Activated T-helper 1 cell treated with anti-CD3 and anti-CD28 coated beads, Interleukin-12 subunit alpha, Interleukin-12 subunit beta, Interleukin-2, Interleukin-4 antibody, amounts not matched to agents 30 ng/mL and 10 ng/mL and 1 ng/mL, durations not matched to agents 14 hours and 24 hours and 36 hours (primary cell): ENCODE measurements around the gene RUFY1. TPM values are rescaled to one million over a fixed set of nuclear protein-coding genes. Genes with fewer than 3 reads are reported as not detected.
"Not testable (repeated sequence)": the region's sequence is repeated elsewhere in the genome, so short reads cannot be mapped to it uniquely, and the experiment has no call there.

Source experiments
- DNase-seq: peaks from one replicate; pipeline ENCODE4 v3.0.0; 2021; ENCODE audit warnings: low spot score
- H3K27ac Mint-ChIP-seq: one replicate; pipeline ENCODE4 v1.8.0; 2021; ENCODE audit warnings: mild to moderate bottlenecking, mixed read lengths
- H3K27me3 Mint-ChIP-seq: one replicate; pipeline ENCODE4 v1.8.0; 2022; ENCODE audit warnings: mild to moderate bottlenecking, moderate library complexity, mixed read lengths; ENCODE audit not compliant: insufficient read depth
- H3K36me3 Mint-ChIP-seq: one replicate; pipeline ENCODE4 v1.8.0; 2021; ENCODE audit warnings: low read depth, mixed read lengths
- H3K4me1 Mint-ChIP-seq: one replicate; pipeline ENCODE4 v1.8.0; 2021; ENCODE audit warnings: low read depth, mixed read lengths
- H3K4me3 Mint-ChIP-seq: one replicate; pipeline ENCODE4 v1.8.0; 2021; ENCODE audit warnings: mild to moderate bottlenecking, moderate library complexity, mixed read lengths
- H3K9me3 Mint-ChIP-seq: one replicate; pipeline ENCODE4 v1.8.0; 2021; ENCODE audit warnings: mixed read lengths
- intact Hi-C: fragments of 100-400 bp; cut with micrococcal nuclease; formaldehyde crosslinking; loops from one replicate; pipeline ENCODE4 v1.15.1; 2024
- total RNA-seq: library from RNA; stranded (reverse); gene quantifications from 2 replicates; pipeline ENCODE4 v1.2.3, GENCODE V29; 2022

RUFY1 gene
- total RNA-seq, 1 donor from 2014 or later, result 37.0 TPM

- no peaks in the 10 kb centered on the region for H3K9me3 Mint-ChIP-seq
- peak overlapping the region; percentile 73 for H3K27ac Mint-ChIP-seq
- peaks cover 2% of the 10 kb centered on the region for H3K27me3 Mint-ChIP-seq
- peaks cover 58% of the 10 kb centered on the region for H3K4me1 Mint-ChIP-seq
- peaks cover 60% of the 10 kb centered on the region for H3K36me3 Mint-ChIP-seq
- no peak for DNase-seq
- peak overlapping the region; percentile 94 for H3K4me3 Mint-ChIP-seq
- intact Hi-C loops, result loop anchor here (2.0 to 10.0 kb wide), 5 partner anchors 185 to 1601 kb away; partner anchors contain the start of genes CLK4, MGAT4B, PHYKPL and TRIM41
These were observed 71.3 kb downstream of the RUFY1 start for GRCh38 chr5:179621551-179622214.

DNA sequence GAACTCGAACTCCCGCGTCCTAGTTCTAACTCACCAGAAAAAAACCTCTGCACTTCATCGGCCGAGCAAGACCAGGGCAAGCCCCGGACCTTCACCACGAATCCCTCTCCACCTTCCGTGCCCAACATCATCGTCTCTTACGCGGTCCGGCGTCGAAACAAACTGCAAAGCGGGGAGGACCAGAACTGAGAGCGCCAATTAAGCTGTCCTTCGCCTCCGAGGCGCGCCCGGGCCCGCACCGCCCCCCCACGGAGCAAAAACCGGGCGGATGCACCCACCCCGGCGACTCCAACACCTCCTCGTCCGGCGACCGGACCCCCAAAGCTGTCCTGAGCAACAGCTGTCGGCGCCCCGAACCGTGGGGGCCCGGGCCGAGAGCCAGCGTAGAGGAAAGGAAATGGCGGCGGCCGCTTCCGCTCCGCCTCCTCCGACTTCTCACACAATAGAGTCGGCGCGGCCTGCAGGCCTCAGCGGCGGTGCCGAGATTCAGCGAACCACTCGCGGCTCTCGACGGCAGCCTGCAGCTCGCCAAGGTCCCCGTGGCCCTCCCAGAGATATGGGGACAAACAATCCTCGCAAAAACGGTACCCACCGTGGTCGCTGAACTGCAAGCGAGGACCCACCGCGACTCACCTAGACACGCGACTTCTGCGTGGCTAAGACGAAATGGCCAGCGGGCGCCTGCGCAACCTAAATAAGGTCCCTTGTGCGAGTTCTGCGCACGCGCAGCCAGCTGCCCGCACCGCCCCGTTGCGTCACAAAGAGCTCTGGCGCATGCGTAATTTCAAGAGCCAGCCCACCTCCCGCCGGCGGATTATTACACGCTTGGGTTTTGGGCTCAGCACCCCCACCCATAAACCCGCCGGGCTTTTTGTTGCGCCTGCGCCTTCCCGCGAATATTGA is 72.9 kb downstream of the RUFY1 start, which contains the start of gene HNRNPH1:
Gene HNRNPH1, minus strand, starts transcription at position 669 of the 903 bp plus-strand sequence. Its CDS starts 538 bp downstream, at position 131.
- peaks cover 2% of the 10 kb centered on the region for H3K27me3 Mint-ChIP-seq
- H3K36me3 Mint-ChIP-seq, result peaks cover 45% of the 10 kb centered on the region
- no peaks in the 10 kb centered on the region for H3K9me3 Mint-ChIP-seq
- H3K4me1 Mint-ChIP-seq, result peaks cover 42% of the 10 kb centered on the region
- peak; percentile 97 for DNase-seq
- peak within 1 kb of the TSS; percentile 98 for H3K27ac Mint-ChIP-seq
- intact Hi-C loops, result loop anchor here (1.0 to 10.0 kb wide), 13 partner anchors 55 to 1599 kb away; partner anchors contain the start of genes CANX, CLK4, MAML1 and MGAT4B
- H3K4me3 Mint-ChIP-seq, result peak within 1 kb of the TSS; percentile 94

GRCh38 chr5:179623906-179624741 is 73.8 kb downstream of the RUFY1 start:
- H3K4me3 Mint-ChIP-seq, result peak overlapping the region; percentile 94
- intact Hi-C loops, result loop anchor here (1.0 to 10.0 kb wide), 13 partner anchors 54 to 1598 kb away; partner anchors contain the start of genes CANX, CLK4, MAML1 and MGAT4B
- peaks cover 2% of the 10 kb centered on the region for H3K27me3 Mint-ChIP-seq
- no peaks in the 10 kb centered on the region for H3K9me3 Mint-ChIP-seq
- peak overlapping the region; percentile 98 for H3K27ac Mint-ChIP-seq
- H3K4me1 Mint-ChIP-seq, result peaks cover 39% of the 10 kb centered on the region
- H3K36me3 Mint-ChIP-seq, result peaks cover 39% of the 10 kb centered on the region
- DNase-seq, result peak; percentile 34

DNA sequence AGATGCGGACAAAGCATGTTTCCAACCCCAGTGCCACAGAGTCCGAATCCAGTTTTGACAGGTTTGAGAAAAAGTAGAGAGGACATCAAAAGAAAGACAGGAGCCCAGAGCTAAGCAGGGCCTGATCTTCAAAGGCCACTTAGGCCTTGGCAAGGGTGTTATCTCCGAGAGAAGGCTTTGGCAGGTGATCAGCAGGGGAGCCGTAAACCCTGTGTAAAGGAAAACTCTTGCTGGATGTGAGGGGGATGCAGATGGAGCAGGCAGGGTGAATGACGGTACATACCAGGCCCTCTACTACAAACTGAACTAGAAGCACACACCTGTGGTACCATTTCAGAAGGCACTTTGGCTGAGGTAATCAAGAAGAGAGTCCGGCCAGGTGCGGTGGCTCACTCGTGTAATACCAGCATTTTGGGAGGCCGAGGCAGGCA is 74.5 kb downstream of the RUFY1 start:
- Mint-ChIP-seq H3K9me3 (no peaks in the 10 kb centered on the region), H3K4me1 (peaks cover 32% of the 10 kb centered on the region), H3K4me3 (peak overlapping the region; percentile 94), H3K27me3 (peaks cover 2% of the 10 kb centered on the region), H3K27ac (peak overlapping the region; percentile 98), H3K36me3 (peaks cover 34% of the 10 kb centered on the region)
- no peak for DNase-seq
- intact Hi-C loops, result loop anchor here (5.0 to 10.0 kb wide), 3 partner anchors 1393 to 1597 kb away; partner anchors contain the start of genes PHYKPL and TRIM41

DNA sequence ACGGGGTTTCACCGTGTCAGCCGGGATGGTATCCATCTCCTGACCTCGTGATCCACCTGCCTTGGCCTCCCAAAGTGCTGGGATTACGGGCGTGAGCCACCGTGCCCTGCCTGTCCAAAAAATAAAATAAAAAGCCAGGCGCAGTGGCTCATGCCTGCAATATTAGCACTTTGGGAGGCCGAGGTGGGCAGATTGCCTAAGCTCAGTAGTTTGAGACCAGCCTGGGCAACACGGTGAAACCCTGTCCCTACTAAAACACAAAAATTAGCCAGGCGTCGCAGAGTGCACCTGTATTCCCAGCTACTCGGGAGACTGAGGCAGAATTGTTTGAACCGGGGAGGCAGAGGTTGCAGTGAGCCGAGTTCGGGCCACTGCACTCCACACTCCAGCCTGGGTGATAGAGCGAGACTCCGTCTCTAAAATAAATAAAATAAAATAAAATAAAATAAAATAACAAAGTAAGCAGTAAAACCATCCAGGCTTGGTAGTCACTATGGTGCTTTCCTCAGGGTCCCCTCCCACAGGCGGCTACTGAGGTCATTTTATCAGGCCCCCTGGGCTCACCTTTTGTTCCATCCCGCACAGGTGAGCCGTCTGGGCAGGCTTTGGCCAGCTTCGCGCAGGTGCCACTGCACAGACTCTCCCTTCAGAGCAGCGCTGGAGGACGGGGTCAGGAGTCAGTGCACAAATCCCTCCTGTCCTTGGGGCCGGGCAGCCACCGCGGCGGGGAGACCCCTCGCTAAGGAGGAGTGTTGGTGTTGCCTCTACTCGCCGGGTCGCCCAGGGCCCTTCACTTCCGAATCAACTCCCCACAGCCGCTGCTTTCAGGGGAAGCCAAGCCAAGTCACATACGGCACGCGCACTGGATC is 83.4 kb downstream of the RUFY1 start:
- H3K27me3 Mint-ChIP-seq, H3K27ac Mint-ChIP-seq, H3K4me1 Mint-ChIP-seq, H3K36me3 Mint-ChIP-seq, DNase-seq, H3K9me3 Mint-ChIP-seq, intact Hi-C loops: not testable (repeated sequence)
- peak overlapping the region; percentile 53 for H3K4me3 Mint-ChIP-seq

- DNase-seq, H3K27ac Mint-ChIP-seq, H3K4me1 Mint-ChIP-seq, H3K9me3 Mint-ChIP-seq, H3K4me3 Mint-ChIP-seq, H3K27me3 Mint-ChIP-seq, H3K36me3 Mint-ChIP-seq, intact Hi-C loops: not testable (repeated sequence)
These were observed 84.2 kb downstream of the RUFY1 start for GRCh38 chr5:179634370-179635172.

DNA sequence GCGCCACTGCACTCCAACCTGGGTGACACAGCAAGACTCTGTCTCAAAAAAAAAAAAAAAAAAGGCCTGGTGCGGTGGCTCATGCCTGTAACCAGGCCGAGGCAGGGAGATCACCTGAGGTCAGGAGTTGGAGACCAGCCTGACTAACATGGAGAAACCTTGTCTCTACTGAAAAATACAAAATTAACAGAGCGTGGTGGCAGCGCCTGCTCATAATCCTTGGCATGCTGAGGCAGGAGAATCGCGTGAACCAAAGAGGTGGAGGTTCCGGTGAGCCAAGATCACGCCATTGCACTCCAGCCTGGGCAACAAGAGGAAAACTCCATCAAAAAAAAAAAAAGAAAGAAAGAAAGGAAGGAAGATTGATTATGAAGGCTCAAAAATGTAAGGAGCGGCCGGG is 88.9 kb downstream of the RUFY1 start:
- H3K4me1 Mint-ChIP-seq, intact Hi-C loops, H3K36me3 Mint-ChIP-seq, H3K27ac Mint-ChIP-seq, H3K4me3 Mint-ChIP-seq, DNase-seq, H3K9me3 Mint-ChIP-seq, H3K27me3 Mint-ChIP-seq: not testable (repeated sequence)

DNA sequence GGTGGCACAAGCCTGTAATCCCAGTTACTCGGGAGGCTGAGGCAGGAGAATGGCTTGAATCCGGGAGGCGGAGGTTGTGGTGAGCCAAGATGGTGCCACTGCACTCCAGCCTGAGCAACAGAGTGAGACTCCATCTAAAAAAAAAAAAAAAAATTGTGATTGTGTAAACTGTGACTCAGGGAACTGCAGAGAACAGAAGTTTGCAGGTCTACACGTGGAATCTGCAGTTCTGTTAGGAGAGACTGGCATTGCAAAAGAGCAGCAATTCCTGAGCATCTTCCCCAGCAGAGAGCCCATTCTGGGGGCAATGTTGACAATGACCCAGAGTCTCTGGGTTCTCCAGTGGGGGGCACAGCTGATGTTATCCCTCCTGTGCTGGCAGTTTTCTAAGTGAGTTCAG is 91.4 kb downstream of the RUFY1 start:
- H3K9me3 Mint-ChIP-seq, intact Hi-C loops, DNase-seq, H3K4me3 Mint-ChIP-seq, H3K36me3 Mint-ChIP-seq, H3K27me3 Mint-ChIP-seq, H3K4me1 Mint-ChIP-seq, H3K27ac Mint-ChIP-seq: not testable (repeated sequence)

DNA sequence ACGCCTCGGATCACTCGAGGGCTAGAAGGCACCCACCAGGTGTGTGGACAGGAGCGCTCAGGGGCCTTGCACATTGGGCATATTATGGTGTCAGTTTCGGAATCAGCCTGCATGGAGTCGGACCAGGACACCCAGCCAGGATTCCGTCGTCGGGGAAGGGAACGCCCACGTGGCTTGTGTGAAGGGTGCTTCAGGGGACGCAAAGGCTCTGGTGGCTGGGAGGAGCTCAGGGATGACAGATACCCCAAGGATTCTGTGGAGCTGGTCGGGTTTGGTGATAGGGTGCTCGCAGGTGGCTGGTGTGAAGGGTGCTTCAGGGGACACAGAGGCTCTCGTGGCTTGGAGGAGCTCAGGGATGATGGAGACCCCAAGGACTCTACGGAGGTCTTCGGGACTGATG is 92.3 kb downstream of the RUFY1 start:
- H3K27ac Mint-ChIP-seq, H3K36me3 Mint-ChIP-seq, intact Hi-C loops, H3K9me3 Mint-ChIP-seq, H3K4me1 Mint-ChIP-seq, DNase-seq, H3K27me3 Mint-ChIP-seq, H3K4me3 Mint-ChIP-seq: not testable (repeated sequence)

GRCh38 chr5:179643141-179643920 is 93.0 kb downstream of the RUFY1 start:
- intact Hi-C loops, H3K4me1 Mint-ChIP-seq, H3K4me3 Mint-ChIP-seq, H3K27ac Mint-ChIP-seq, H3K9me3 Mint-ChIP-seq, DNase-seq, H3K27me3 Mint-ChIP-seq, H3K36me3 Mint-ChIP-seq: not testable (repeated sequence)
